GM12878 (cell line): ENCODE data around the gene TJAP1. TPM values are rescaled to one million over a fixed set of nuclear protein-coding genes. Genes with fewer than 3 reads are reported as not detected.

ENCODE experiments used
- ATAC-seq: fragments of 200-7000 bp; cut with Tn5 transposase; 3 replicates; pipeline ENCODE4 v1.9.1; 2020; ENCODE audit warnings: mild to moderate bottlenecking, moderate library complexity
- BruUV-seq: library from RNA; stranded (reverse); fragments of 400-500 nt; replicated peaks from 2 replicates; lab custom pipeline; 2021; lab: Mats Ljungman, UMichigan
- CTCF ChIA-PET: fragments of 300-600 bp; sonication (Branson Sonifier 250); formaldehyde crosslinking; extraction: SDS; loops from one replicate; lab custom pipeline; 2021; ENCODE audit warnings: inconsistent platforms; lab: Yijun Ruan, JAX
- POLR2A ChIA-PET: fragments of 350-600 bp; formaldehyde crosslinking; extraction: SDS; loops from one replicate; lab custom pipeline; 2021; ENCODE audit warnings: inconsistent platforms; lab: Charles Lee
- RAD21 ChIA-PET: fragments of 300-600 bp; sonication (Branson Sonifier 250); formaldehyde crosslinking; loops from one replicate; lab custom pipeline; 2023; ENCODE audit warnings: antibody characterized with exemption; ENCODE audit not compliant: unreplicated experiment; lab: Charles Lee
- SMC1A ChIA-PET: fragments of 300-600 bp; sonication (Branson Sonifier 250); formaldehyde crosslinking; loops from one replicate; lab custom pipeline; 2023; ENCODE audit not compliant: unreplicated experiment, uncharacterized antibody; lab: Charles Lee
- DNase-seq: peaks from one replicate; pipeline ENCODE4 v3.0.0-alpha.2; 2011; ENCODE audit warnings: low read depth, low spot score
- FAIRE-seq: peaks from 3 replicates; lab custom pipeline; 2011; peaks lifted over from hg19 to GRCh38; lab: Jason Lieb, UNC
- H2AFZ ChIP-seq: 2 replicates; pipeline ENCODE4 v1.6.0; 2011; ENCODE audit warnings: low read depth, low read length, control low read depth; ENCODE audit not compliant: control insufficient read depth
- H3K27ac ChIP-seq: 2 replicates; pipeline ENCODE4 v1.5.1; 2011; ENCODE audit warnings: control low read depth; ENCODE audit not compliant: control insufficient read depth, insufficient read depth
- H3K27me3 ChIP-seq, 2 experiments: replicated peaks in 1 of 2; 2 replicates each; pipeline versions ENCODE4 v1.6.0 to v1.6.1; 2011; ENCODE audit warnings: low read length in 1 of 2; ENCODE audit not compliant: control insufficient read depth in 2 of 2, insufficient read depth in 2 of 2
- H3K36me3 ChIP-seq, 2 experiments: 2 replicates each; pipeline ENCODE4 v1.5.1; 2011; ENCODE audit warnings: low read length in 1 of 2; ENCODE audit not compliant: control insufficient read depth in 2 of 2, insufficient read depth in 2 of 2
- H3K4me1 ChIP-seq: 2 replicates; pipeline ENCODE4 v1.6.1; 2011; ENCODE audit warnings: mild to moderate bottlenecking, low read length, moderate library complexity, mixed read lengths; ENCODE audit not compliant: control insufficient read depth, insufficient read depth
- H3K4me2 ChIP-seq: 2 replicates; pipeline ENCODE4 v1.6.0; 2011; ENCODE audit warnings: control low read depth; ENCODE audit not compliant: control insufficient read depth, insufficient read depth
- H3K4me3 ChIP-seq: fragments of 200-600 bp; sonication (generic); 2 replicates; pipeline ENCODE4 v1.5.1; 2016
- H3K79me2 ChIP-seq: 2 replicates; pipeline ENCODE4 v1.6.0; 2011; ENCODE audit warnings: low read length; ENCODE audit not compliant: control insufficient read depth, insufficient read depth
- H3K9ac ChIP-seq: 2 replicates; pipeline ENCODE4 v1.8.0; 2011; ENCODE audit warnings: low read length, control low read depth, mixed read lengths; ENCODE audit not compliant: control insufficient read depth, insufficient read depth
- H3K9me3 ChIP-seq: replicated peaks from 3 replicates; pipeline ENCODE4 v1.5.1; 2011; ENCODE audit warnings: mild to moderate bottlenecking, low read length; ENCODE audit not compliant: control insufficient read depth, insufficient read depth
- H4K20me1 ChIP-seq: 2 replicates; pipeline ENCODE4 v1.6.0; 2011; ENCODE audit not compliant: control insufficient read depth, insufficient read depth
- ASH2L ChIP-seq: fragments of 300-600, 200-600 bp; sonication (generic); IDR thresholded peaks from 2 replicates; pipeline ENCODE4 v1.6.1; 2017; ENCODE audit warnings: low read depth, mild to moderate bottlenecking, borderline replicate concordance
- ATF3 ChIP-seq: IDR thresholded peaks from 2 replicates; pipeline ENCODE4 v1.6.1; 2011; ENCODE audit warnings: low read depth, mild to moderate bottlenecking, low read length, moderate library complexity, borderline replicate concordance; ENCODE audit errors: extremely low read depth
- ATF7 ChIP-seq: fragments of 450-650 bp; IDR thresholded peaks from 2 replicates; pipeline ENCODE4 v1.6.1; 2016; ENCODE audit warnings: low read depth, mild to moderate bottlenecking
- IKZF1 ChIP-seq: fragments of 450-650 bp; conservative IDR thresholded peaks from 2 replicates; pipeline ENCODE4 v1.6.1; 2017; ENCODE audit warnings: antibody characterized with exemption, mild to moderate bottlenecking
- JUNB ChIP-seq: IDR thresholded peaks from 2 replicates; pipeline ENCODE4 v1.6.1; 2016; ENCODE audit warnings: antibody characterized with exemption, mild to moderate bottlenecking
- MTA2 ChIP-seq: fragments of 450-650 bp; IDR thresholded peaks from 2 replicates; pipeline ENCODE4 v1.6.1; 2016; ENCODE audit warnings: low read depth, mild to moderate bottlenecking, moderate library complexity
- NBN ChIP-seq: fragments of 450-650 bp; IDR thresholded peaks from 2 replicates; pipeline ENCODE4 v1.6.1; 2016
- NR2C1 ChIP-seq: fragments of 450-650 bp; IDR thresholded peaks from 2 replicates; pipeline ENCODE4 v1.6.1; 2017; ENCODE audit warnings: antibody characterized with exemption, mild to moderate bottlenecking, moderate library complexity
- POLR2A ChIP-seq: IDR thresholded peaks from 2 replicates; pipeline ENCODE4 v1.6.1; 2011; ENCODE audit warnings: low read depth, mild to moderate bottlenecking, low read length
- SUZ12 ChIP-seq: fragments of 200-600 bp; sonication (generic); IDR thresholded peaks from one replicate; pipeline ENCODE4 v1.6.1; 2018; ENCODE audit warnings: antibody characterized with exemption, mild to moderate bottlenecking; ENCODE audit not compliant: unreplicated experiment
- WGBS: methylation state at CpG from one replicate; pipeline ENCODE4 v1.1.6; 2016; ENCODE audit warnings: low lambda C conversion rate; ENCODE audit not compliant: insufficient replicate concordance, insufficient coverage; ENCODE audit errors: missing lambda C conversion rate; 5-methylcytosine and 5-hydroxymethylcytosine counted together
- in situ Hi-C: fragments of 300-500 bp; cut with MboI; formaldehyde crosslinking; loops from 9 replicates; pipeline ENCODE4 v1.14.3; 2018; ENCODE audit warnings: mixed read lengths
- intact Hi-C: fragments of 100-400 bp; cut with micrococcal nuclease; formaldehyde crosslinking; loops from one replicate; pipeline ENCODE4 v1.14.2; 2022; ENCODE audit not compliant: unreplicated experiment
- polyA plus RNA-seq, 11 experiments: library from polyadenylated mRNA; depleted of rRNA in 4 of 11; unstranded in 6 of 11; stranded (reverse) in 5 of 11; fragments of >200 nt; fragmentation: Nextera tagmentation in 4 of 11; fragmentation: Illumina TruSeq in 1 of 11; extraction: Ambion mirVana in 4 of 11; extraction: Trizol in 1 of 11; gene quantifications; 1 replicate in 1 of 11; 2 replicates in 10 of 11; pipeline versions ENCODE4 v1.2.1 to v1.2.3, GENCODE V29; 2011 to 2016; ENCODE audit warnings: inconsistent platforms in 2 of 11, missing spikeins in 2 of 11, low read depth in 1 of 11
- total RNA-seq, 4 experiments: library from RNA; depleted of rRNA in 3 of 4; stranded (reverse); fragments of >200 nt in 3 of 4; fragmentation: Illumina TruSeq in 1 of 4; extraction: Trizol in 1 of 4; gene quantifications; 2 replicates each; pipeline versions ENCODE4 v1.2.1 to v1.2.3, GENCODE V29; 2013 to 2021
- TF ChIP-seq, protein P1 (sequence below): IDR thresholded peaks from 2 replicates; pipeline ENCODE4 v1.6.1; 2011; ENCODE audit warnings: low read depth, low read length, improper control_type of control experiment, borderline replicate concordance

The TJAP1 gene
- total and polyA plus RNA-seq, 10 of the 15 experiments (the other 5 are each of a cell fraction or from before 2014, with no cell fraction given), result 0.11 to 22.6 (median 12.8) TPM

- H3K9me3 ChIP-seq, result no peaks in the 10 kb centered on the region
- no TSS peak for BruUV-seq
- no peak overlapping the region for H3K4me3 ChIP-seq
- H2AFZ ChIP-seq, result no peak overlapping the region
- no peak overlapping the region for H3K4me2 ChIP-seq
- intact Hi-C loops, result loop anchor here (10.0 kb wide), 1 partner anchor 623 kb away; no protein-coding TSS in a partner anchor
- no peak overlapping the region for H3K9ac ChIP-seq
- no peak for FAIRE-seq
- no peak overlapping the region for H3K27ac ChIP-seq
- TF ChIP-seq, protein P1, sequence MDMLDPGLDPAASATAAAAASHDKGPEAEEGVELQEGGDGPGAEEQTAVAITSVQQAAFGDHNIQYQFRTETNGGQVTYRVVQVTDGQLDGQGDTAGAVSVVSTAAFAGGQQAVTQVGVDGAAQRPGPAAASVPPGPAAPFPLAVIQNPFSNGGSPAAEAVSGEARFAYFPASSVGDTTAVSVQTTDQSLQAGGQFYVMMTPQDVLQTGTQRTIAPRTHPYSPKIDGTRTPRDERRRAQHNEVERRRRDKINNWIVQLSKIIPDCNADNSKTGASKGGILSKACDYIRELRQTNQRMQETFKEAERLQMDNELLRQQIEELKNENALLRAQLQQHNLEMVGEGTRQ, result no peak
- TF ChIP-seq ATF7 (no peak), MTA2 (no peak), NBN (no peak), JUNB (no peak), POLR2A (no peak)
- no peak for DNase-seq
- POLR2A ChIA-PET, result no interaction called here
- in situ Hi-C loops, result no loop called here
- SMC1A ChIA-PET, result interaction anchor here (1.1 kb wide), 1 partner anchor 54 kb away, joined by 3 read pairs; no protein-coding TSS in a partner anchor
- H3K27me3 ChIP-seq, result peaks cover 2 to 3% of the 10 kb centered on the region in 2 experiments; a peak in 3 of 4 replicates
- no peak for ATAC-seq
- no peaks in the 10 kb centered on the region; the same call in 1 of the 2 replicates for H4K20me1 ChIP-seq
- CTCF ChIA-PET, result interaction anchor here (0.8 to 1.0 kb wide), 2 partner anchors 54 to 57 kb away, joined by 5 to 6 read pairs; no protein-coding TSS in a partner anchor
- no peaks in the 10 kb centered on the region for H3K79me2 ChIP-seq
- peaks cover 0 to 1% of the 10 kb centered on the region in 2 experiments; a peak in 3 of 4 replicates for H3K36me3 ChIP-seq
- RAD21 ChIA-PET, result no interaction called here
- H3K4me1 ChIP-seq, result peaks cover 14% of the 10 kb centered on the region
- 93% methylated on average over 8 of the region's 8 CpGs for WGBS
Observed at GRCh38 chr6:43451939-43452338, 25.4 kb upstream of the TJAP1 start.

DNA sequence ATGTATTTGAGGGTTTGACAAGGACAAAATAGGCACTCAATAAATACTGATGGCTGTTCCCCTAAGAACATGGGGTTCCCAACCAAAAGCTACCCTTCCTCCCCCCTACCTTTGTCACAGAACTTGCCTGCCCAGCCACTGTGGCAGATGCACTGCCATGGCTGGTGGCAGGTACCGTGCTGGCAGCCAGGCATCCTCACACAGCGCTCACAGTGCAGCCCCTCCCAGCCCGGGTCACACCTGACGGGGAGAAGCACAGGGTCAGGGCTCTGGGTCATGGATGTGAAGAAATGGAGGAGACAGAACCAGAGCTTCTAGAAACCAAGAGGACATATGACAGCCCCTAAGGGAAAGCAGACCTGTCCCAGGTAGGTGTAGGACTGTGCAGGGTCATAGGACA is 24.5 kb upstream of the TJAP1 start:
- BruUV-seq, result no TSS peak
- in situ Hi-C loops (no loop called here), intact Hi-C loops (loop anchor here (10.0 kb wide), 1 partner anchor 622 kb away; no protein-coding TSS in a partner anchor)
- ATAC-seq (no peak), FAIRE-seq (no peak)
- H4K20me1 ChIP-seq, result no peaks in the 10 kb centered on the region; the same call in 1 of the 2 replicates
- H3K27ac ChIP-seq, result no peak overlapping the region
- CTCF ChIA-PET, result interaction anchor here (0.6 to 1.0 kb wide), 4 partner anchors 11 to 56 kb away, joined by 3 to 6 read pairs (median 4); no protein-coding TSS in a partner anchor
- no peak overlapping the region for H3K4me2 ChIP-seq
- POLR2A ChIA-PET, result interaction anchor here (0.6 kb wide), 1 partner anchor 69 kb away, joined by 6 read pairs; no protein-coding TSS in a partner anchor
- H3K4me3 ChIP-seq, result no peak overlapping the region
- SMC1A ChIA-PET, result interaction anchor here (1.1 kb wide), 1 partner anchor 54 kb away, joined by 3 read pairs; no protein-coding TSS in a partner anchor
- no peak for TF ChIP-seq IKZF1
- no peak for TF ChIP-seq ASH2L
- TF ChIP-seq ATF3, result no peak
- TF ChIP-seq SUZ12, result no peak
- no peak for TF ChIP-seq NR2C1
- TF ChIP-seq, all 136 proteins: peak for 0
- no peak overlapping the region for H3K9ac ChIP-seq
- H3K4me1 ChIP-seq, result peaks cover 14% of the 10 kb centered on the region
- 100% methylated on average over 4 of the region's 4 CpGs for WGBS
- RAD21 ChIA-PET, result no interaction called here
- no peak for DNase-seq
- H2AFZ ChIP-seq, result no peak overlapping the region
- H3K9me3 ChIP-seq, result no peaks in the 10 kb centered on the region
- peaks cover 0 to 1% of the 10 kb centered on the region in 2 experiments; a peak in 3 of 4 replicates for H3K36me3 ChIP-seq
- peaks cover 2 to 3% of the 10 kb centered on the region in 2 experiments; a peak in 3 of 4 replicates for H3K27me3 ChIP-seq
- no peaks in the 10 kb centered on the region for H3K79me2 ChIP-seq
